HG02884 (cell line): ENCODE results near the gene FOSB.
A peak's percentile ranks its signal among the peaks of the same experiment; 100 is the strongest.

Experiments used
- ATAC-seq: cut with Tn5 transposase; IDR thresholded peaks from one replicate; pipeline ENCODE4 v1.9.1; 2021; ENCODE audit warnings: mild to moderate bottlenecking, moderate library complexity; ENCODE audit not compliant: unreplicated experiment

The FOSB gene

DNA sequence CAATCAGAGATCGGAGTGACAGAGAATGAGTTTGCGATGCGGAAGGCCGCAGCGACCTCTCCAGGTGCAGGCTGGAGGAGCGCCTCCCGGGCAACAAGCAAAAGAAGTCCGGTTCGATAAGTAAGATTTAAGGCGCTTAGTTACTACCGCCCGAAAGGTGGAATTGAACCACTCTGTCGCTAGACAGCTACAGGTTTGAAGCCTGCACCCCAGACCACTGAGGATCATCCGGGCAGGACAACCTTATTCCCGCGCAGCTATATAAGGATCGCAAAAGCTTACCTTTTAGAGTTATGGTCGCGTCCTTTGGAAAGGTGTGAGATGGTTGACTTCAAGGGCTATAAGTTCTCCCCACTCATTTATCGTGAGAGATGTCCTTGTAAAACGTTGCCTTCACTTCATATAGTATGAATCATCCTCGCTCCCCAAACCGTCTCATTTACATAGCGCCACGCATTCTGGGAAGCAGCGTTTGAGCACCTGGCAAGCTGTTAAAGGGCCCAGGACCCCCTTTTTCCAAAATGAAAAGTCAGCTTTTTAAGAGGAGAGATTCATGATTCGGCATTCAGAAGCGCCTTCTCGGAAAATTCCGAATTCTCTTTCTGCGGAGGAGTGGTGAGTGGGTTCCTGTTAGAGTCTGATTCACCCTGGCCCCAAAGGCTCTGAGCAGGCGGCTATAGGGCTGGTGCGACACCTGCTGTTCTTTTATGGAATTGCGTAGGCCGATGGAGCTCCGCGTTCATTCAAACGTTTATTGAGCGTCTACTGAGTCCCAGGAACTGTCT is 10.8 kb downstream of the FOSB start:
- peak; percentile 71 for ATAC-seq

DNA sequence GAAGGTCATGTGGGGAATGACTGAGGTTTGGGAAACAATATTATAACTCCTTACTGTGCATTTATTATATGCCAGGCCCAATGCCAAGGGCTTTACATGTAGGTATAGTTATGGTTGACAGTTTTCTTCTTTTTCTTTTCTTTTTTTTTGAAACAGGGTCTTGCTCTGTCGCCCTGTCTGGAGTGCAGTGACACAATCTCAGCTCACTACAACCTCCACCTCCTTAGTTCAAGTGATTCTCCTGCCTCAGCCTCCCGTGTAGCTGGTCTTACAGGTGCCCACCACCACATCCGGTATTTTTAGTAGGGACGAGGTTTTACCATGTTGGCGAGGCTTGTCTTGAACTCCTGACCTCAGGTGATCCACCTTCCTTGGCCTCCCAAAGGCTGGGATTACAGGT is 15.2 kb downstream of the FOSB start:
- no peak for ATAC-seq

DNA sequence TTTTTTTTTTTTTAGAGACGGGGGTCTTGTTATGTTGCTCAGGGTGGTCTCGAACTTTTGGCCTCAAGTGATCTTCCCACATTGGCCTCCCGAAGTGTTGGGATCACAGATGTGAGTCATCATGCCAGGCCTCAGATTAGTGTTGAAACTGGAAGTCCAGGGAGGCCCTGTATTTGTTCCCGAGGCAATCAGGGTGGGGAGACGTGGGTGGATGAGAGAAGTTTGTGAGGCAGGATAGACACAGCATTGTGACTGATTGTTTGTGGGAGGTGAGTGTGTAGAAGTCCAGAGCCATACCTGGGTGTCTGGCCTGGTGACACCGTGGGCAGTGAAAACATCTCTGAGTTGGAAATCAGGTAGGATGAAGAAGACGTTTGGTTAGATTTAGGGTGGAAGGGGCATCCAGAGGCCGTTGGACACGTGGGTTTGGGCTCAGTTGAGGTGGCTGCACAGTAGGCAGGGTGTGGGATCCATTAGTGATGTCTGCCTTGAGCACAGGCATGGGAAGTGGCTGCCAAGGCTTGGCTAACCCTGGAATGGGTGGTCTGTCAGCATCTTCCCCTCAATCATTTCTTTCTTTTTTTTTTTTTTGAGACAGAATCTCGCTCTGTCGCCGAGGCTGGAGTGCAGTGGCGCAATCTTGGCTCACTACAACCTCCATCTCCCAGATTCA is 16.6 kb downstream of the FOSB start:
- ATAC-seq, result no peak

DNA sequence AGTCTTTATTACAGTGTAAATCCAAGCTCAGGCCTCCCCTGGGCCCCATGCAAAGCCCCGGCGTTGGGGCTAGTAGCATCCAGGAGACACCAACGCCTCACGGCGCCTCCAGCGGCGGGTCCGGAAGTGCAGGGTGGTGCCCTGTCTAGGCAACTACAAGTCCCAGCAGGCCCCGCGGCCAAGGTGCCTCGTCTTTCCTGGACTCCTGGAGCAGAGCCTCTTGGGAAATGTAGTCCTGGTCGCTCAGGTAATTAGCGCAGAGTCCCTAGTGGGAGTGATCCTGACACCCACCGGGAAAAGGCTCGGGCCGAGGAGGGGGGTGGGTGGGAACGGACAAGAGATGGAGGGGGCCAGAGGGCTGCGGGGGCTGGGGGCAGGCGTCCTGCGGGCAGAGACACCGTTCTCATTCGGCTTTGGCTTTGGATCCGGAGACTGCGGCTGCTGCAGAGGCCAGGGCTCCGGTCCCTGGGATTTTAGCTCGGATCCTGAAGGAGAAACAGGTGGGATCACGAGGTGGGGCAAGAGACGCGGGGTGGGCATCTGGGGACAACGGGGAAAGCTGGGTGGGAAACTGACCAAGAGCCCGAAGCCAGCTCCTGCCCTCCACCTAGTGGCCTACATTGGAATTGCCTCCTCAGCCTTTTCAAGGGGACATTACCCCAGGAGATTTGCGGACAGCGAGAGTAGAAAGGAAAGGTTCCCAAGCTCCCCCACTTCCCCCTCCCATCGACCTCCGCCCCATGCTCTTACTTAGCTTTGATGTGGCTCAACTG is 17.7 kb downstream of the FOSB start:
- peak; percentile 75 for ATAC-seq

DNA sequence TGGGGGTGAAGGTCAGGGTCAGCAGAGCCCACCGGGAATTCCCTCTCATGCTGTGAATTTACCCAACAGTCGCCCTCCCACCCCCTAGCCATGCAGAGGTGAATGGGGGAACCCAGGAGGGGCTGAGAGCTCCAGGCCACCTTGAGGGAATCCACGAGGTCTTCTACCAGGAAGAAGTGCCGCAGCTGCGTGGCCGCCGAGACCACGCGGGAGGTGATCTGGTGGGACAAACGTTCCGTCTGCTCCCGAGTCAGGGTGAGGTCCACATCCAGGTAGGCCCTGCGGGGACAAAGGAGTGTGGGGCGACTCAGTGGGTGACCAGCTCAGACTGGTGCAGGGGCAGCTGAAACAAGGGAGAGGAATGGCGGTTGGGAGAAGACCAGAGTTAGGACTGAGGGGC is 20.9 kb downstream of the FOSB start:
- no peak for ATAC-seq

DNA sequence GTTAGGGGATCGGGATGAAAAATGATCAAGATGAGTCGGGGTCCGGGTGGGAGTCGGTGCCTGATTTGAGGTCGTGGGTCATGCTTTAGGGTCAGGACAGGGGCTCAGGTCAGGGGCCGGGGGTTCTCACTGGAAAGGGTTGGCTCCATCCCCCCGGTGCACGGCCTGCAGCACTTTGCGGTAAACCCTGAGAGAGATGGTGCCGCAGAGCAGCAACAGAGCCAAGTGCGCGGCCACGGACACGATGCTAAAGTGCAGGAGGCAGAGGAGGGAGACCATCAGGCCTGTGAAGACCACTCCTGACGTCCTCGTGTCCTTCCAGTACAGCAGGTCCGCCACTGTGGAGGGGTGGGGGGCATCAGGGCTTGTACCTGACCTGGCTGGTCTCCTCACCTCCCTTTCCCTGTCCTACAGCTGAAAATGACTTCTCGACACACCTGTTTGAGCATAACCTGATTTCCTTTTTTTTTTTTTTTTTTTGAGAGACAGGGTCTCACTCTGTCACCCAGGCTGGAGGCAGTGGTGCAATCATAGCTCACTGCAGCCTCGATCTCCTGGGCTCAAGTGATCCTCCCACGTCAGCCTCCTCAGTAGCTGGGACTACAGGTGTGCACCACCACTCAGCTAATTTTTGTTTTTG is 21.5 kb downstream of the FOSB start:
- ATAC-seq, result no peak

DNA sequence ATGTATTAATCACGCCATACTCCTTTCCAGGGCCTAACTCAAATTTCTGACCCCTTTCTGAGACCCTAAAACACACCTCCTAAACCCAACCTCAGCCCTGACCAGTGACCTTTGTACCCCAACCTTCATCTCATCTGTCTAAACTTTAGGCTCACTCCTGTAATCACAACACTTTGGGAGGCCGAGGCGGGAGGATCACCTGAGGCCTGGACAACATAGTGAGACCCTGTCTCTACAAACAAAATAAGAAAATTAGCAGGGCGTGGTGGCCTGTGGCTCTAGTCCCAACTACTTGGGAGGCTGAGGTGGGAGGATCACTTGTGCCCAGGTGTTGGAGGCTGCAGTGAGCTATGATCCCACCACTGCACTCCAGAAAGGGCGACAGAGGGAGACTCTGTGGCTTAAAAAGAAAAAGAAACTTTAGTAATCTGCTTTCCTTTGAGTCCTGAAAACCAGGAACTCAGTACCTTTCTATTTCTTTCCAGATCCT is 24.4 kb downstream of the FOSB start:
- ATAC-seq, result no peak

DNA sequence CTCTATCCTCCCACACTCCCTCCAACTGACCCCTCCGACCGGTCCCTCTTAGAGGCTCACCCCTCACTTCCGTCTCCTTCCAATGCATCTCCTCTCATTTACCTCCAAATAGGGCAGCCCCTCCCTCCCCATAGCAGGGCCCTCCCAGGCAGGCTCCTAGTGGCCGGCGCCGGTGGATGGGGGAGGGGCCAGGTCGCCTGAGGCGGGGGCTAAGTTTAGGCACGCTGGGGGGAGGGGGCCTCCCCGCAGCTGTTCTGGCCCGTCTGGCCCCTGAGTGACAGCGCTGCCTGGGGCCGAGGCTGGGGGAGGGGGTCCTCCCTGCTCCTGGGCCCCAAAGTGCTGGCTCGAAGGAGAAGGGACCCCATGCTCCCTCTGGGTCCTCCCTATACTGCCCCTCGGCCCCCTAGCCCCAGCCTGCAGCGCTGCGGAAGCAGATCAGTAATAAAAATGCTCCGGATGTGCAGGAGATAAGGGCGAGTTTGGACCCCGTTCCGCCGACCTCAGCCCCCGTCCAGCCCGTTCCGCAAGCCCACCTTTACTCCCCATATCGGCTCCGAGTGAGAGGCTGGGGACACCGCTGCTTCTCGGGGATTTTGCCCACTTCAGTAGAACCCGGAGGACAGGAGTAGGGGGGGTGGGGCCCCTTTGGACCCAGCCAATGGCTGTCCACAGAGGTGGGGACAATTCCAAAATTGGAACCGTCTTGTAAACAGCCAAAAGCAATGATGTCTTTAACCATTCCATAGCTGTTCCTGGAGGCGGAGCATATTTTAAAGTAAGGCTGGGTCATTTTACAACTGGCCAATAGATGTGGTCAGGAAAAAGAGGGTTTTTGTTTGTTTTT is 25.1 kb downstream of the FOSB start:
- ATAC-seq, result no peak

DNA sequence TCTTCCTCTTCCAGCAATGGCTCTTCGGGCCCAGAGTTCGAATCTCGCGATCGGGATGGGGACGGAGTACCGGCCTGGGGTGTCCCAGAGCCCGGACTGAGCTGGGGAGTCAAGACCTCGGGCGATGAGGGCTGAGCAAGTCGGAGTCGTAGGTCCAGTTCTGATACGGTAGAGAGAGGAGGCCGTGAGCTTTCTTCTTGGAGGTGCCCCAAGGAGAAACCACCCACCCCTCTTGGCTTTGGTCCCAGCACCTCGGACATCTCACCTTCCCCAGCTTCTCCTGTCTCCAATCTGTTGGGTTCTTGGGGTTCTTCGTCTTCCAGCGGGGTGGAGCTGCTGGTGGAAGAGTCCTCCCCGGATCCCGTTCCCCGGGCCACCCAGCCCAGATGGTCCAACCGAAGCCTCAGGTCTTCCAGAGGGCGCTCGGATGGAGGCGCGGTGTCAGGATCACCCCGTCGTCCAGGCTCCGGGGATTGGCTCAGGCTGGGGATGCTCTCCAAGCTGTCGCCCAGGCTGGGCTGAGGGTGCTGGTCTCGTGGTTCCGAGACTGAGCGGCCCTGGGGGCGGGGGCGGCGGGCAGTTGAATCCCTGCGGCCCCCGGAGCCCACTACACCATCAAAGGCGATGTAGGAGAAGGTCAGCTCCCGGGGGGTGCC is 26.6 kb downstream of the FOSB start:
- ATAC-seq, result no peak

DNA sequence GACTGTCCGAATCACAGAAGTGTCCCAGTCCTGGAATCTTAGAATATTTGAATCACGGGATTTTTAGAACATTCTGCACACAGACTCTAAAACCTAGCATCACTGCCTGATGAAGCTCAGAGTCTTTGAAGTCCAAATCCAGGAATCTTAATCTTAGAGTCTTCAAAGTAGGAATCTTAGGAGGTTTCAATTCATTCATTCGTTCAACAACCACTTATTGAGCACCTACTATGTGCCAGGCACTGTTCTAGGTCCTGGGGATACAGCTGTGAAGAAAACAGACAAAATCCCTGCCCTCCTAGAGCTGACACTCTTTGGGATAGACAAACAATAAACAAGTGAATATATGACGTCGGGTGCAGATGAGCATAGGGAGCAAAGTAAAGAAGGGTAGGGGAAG is 27.4 kb downstream of the FOSB start:
- no peak for ATAC-seq

DNA sequence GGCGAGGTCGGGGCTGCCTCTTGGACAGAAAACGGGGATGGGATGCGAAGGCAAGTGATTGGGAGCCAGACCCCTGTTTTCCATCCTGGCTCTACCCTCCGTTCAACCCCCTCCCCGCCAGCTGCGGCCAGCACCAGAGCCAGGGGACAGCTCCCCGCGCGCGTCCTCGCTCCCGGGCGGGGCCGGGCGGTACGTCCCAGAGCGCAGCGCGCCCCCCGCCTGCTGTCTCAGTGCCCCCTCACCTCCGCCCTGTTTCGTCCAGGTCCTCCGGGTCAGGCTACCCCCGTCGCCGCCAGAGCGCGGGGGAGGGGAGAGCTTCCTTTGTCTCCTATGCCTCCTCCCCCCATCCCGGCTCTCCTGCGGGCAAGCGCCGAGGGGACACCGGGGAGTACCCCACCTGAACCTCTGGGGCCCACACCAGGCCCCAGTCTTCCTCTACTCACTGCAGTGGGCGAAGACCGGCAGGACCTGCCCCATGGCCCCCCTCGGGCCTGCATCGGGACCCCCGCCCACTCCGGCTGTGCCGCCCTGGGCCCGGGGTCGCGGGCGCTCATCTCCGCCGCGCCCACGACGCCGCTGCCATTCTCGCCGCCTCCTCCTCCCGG is 28.7 kb downstream of the FOSB start:
- no peak for ATAC-seq

DNA sequence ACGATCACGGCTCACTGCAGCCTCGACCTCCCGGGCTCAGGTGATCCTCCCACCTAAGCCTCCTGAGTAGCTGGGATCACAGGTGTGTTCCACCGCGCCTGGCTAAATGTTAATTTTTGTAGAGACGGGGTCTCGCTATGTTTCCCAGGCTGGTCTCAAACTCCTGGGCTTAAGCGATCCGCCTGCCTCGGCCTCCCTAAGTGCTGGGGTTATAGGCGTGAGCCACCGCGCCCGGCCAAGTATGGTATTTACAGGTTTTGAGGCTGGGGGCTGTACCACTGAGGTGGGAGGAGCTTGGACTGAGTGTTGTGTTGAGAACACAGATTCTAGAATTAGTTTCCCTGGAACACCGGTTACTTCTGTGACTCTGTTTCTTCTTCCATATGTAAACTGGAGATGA is 30.0 kb downstream of the FOSB start:
- ATAC-seq, result no peak

DNA sequence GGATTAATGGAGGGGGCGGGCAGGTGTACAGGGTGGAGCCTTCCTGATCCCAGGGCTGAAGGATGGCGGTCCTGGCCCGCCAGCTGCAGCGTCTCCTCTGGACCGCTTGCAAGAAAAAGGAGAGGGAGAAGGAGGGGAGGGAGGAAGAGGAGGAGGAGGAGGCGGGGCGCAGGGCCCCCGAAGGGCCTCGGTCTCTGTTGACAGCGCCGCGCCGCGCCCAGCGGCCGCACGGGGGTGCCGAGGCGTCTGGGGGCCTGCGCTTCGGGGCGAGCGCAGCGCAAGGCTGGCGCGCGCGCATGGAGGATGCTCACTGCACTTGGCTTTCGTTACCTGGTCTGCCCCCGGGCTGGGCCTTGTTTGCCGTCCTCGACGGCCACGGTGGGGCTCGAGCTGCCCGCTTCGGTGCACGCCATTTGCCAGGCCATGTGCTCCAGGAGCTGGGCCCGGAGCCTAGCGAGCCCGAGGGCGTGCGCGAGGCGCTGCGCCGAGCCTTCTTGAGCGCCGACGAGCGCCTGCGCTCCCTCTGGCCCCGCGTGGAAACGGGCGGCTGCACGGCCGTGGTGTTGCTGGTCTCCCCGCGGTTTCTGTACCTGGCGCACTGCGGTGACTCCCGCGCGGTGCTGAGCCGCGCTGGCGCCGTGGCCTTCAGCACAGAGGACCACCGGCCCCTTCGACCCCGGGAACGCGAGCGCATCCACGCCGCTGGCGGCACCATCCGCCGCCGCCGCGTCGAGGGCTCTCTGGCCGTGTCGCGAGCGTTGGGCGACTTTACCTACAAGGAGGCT is 30.8 kb downstream of the FOSB start, which contains the start of gene PPM1N:
Gene PPM1N, plus strand, starts transcription at position 33 of the 785 bp plus-strand sequence. Its CDS starts 30 bp downstream, at position 63.
- no peak for ATAC-seq

DNA sequence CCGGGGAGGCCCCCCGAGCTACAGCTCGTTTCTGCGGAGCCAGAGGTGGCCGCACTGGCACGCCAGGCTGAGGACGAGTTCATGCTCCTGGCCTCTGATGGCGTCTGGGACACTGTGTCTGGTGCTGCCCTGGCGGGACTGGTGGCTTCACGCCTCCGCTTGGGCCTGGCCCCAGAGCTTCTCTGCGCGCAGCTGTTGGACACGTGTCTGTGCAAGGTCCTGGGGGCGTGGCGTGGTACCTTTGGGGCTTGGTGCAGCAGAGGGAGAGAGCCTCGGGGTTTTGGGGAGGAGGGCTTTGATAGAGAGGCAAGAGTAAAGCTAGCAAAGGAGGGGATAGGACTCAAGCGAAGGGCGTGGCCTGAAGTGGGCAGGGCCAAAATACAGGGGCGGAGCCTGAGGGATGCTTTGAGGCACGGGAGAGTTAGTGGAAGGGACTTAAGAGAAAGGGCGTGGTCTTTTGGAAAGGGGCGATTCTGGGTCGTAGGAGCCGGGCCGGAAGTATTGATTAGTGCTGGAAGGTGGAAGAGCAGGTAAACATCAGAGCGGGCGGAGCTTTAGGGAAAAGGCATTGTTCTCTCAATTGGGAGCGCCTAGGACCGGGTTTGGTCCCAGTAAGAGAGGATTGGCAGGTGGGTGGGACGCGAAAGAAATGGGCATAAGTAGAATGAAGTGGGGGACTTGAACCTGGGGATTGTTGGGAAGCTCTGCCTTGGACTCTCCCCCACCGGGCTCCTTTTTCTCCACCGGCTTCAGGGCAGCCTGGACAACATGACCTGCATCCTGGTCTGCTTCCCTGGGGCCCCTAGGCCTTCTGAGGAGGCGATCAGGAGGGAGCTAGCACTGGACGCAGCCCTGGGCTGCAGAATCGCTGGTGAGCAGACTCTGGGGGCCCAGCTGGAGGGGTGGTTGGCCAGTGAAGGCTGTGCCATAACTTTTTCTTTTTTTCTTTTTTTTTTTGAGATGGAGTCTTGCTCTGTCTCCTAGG is 31.7 kb downstream of the FOSB start:
- ATAC-seq, result no peak

DNA sequence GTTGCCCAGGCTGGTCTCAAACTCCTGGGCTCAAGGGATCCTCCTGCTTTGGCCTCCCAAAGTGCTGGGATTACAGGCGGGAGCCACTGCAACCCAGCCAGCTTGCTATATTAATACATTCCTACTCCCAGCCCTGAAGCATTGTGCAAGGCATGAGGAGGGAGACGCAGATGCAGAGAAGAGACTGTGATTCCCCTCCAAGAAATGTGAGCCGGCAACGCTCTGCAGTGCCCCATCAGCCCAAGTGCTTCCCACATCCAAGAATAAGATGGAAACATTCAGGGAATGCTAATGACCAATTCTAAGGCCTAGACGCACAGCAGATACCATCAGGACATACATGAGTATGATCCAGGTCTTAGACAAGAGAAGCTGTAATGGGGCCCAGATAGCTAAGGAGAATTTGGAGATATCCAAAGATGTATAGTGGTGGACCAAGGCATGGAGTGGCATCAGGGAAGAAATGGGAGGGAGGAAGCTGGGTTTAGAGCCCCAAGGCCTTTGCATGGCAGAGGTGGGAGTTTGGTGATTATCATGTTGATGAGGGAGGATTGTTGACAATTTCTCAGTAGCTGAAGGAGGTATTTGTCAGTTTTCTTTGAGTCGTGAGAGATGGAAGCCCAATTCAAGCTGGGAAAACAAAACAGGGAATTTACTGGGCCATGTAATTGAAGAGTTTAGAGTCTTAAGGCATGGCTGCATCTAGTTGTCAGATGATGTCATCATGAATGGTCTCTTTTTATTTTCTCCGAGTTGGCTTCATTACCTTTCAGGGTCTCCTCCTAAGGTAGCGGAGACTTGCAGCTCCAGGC is 33.3 kb downstream of the FOSB start:
- ATAC-seq, result no peak

DNA sequence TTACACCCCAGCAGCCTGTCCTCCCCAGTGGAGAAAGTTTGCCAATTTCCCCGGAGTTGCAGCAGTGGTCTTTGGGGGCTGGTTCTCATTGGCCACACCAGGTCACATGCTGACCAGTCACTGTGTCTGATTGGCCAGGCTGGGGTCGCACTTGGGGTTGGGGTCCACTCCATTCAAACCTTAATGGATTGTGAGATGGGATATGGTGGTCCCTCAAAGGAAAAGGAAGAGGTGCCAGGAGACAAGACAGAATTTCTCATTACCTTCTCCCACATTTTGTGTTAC is 33.9 kb downstream of the FOSB start:
- no peak for ATAC-seq

DNA sequence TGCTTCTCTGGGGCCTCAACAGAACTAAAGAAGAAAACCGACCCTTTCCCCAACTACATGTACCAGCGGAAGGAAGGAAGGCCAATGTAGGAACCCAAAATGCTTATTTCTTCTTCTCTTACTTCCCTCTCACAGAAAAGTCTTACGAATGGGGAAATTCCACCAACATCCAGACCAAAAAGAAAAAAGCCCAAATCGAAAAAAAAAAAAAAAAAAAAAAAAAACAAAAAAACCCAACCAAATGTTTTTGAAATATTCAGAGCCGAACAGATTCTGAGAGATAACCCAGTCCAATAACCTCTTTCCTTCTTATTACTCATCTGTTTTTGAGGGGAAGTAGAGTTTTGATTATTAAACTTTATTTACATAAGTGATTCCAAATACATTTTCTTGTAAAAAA is 34.3 kb downstream of the FOSB start:
- no peak for ATAC-seq
